Sigmoid colon (tissue), 7 donors: Measurements from ENCODE around the gene CLSTN2. TPM values are rescaled to one million over a fixed set of nuclear protein-coding genes. Genes with fewer than 3 reads are reported as not detected.

ENCODE experiments used
- DNase-seq: peaks from one replicate; pipeline ENCODE4 v3.0.0-alpha.2; 2019
- H3K27ac ChIP-seq, 4 donors: fragments of 200-600 bp; sonication (generic); one replicate each; pipeline ENCODE4 v1.5.1; 2016 to 2019; ENCODE audit warnings: mild to moderate bottlenecking in 1 of 4
- H3K27me3 ChIP-seq, 3 donors: fragments of 200-600 bp; sonication (generic); one replicate each; pipeline ENCODE4 v1.5.1; 2019; ENCODE audit warnings: mild to moderate bottlenecking in 1 of 3
- H3K36me3 ChIP-seq, 4 donors: fragments of 200-600 bp; sonication (generic); one replicate each; pipeline ENCODE4 v1.5.1; 2016 to 2019
- H3K4me1 ChIP-seq, 4 donors: fragments of 200-600 bp; sonication (generic); one replicate each; pipeline ENCODE4 v1.5.1; 2017 to 2019
- H3K4me3 ChIP-seq, 4 donors: fragments of 200-600 bp; sonication (generic); one replicate each; pipeline ENCODE4 v1.5.1; 2017 to 2019; ENCODE audit warnings: mild to moderate bottlenecking in 2 of 4, moderate library complexity in 1 of 4
- H3K9me3 ChIP-seq, 4 donors: fragments of 200-600 bp in 3 of 4; sonication (generic) in 3 of 4; one replicate each; pipeline versions ENCODE4 v1.5.1 to v1.6.1; 2013 to 2019
- EP300 ChIP-seq, 4 donors: sonication (generic); formaldehyde crosslinking; IDR thresholded peaks; one replicate each; pipeline ENCODE4 v1.6.1; 2017; ENCODE audit warnings: antibody characterized with exemption in 4 of 4
- POLR2A ChIP-seq, 2 donors: fragments of 450-650 bp; IDR thresholded peaks; one replicate each; pipeline ENCODE4 v1.6.1; 2016; ENCODE audit warnings: antibody characterized with exemption in 2 of 2, mild to moderate bottlenecking in 2 of 2, moderate library complexity in 2 of 2
- POLR2AphosphoS5 ChIP-seq, 4 donors: sonication (generic); formaldehyde crosslinking; IDR thresholded peaks; one replicate each; pipeline ENCODE4 v1.6.1; 2017; ENCODE audit warnings: antibody characterized with exemption in 4 of 4
- WGBS, 2 donors: extraction: QIAGEN DNeasy Blood & Tissue Kit; methylation state at CpG; one replicate each; pipeline ENCODE4 v1.1.7; 2013; 5-methylcytosine and 5-hydroxymethylcytosine counted together
- intact Hi-C: fragments of 100-400 bp; cut with DNase I; formaldehyde crosslinking; loops from one replicate; pipeline ENCODE4 v1.15.1; 2023
- polyA plus RNA-seq, 3 donors: library from polyadenylated mRNA; stranded (reverse); fragments of 200-250 nt; gene quantifications; one replicate each; pipeline ENCODE4 v1.2.3, GENCODE V29; 2013
- total RNA-seq, 4 donors: library from RNA; depleted of rRNA; stranded (reverse); fragments of >200 nt; gene quantifications; one replicate each; pipeline ENCODE4 v1.1.0, GENCODE V29; 2016
- TF ChIP-seq, protein P1 (sequence below), 4 experiments: fragments of 450-650 bp in 3 of 4; fragments of 200-600 bp in 1 of 4; IDR thresholded peaks; one replicate each; pipeline ENCODE4 v1.5.1; 2016 to 2019; ENCODE audit warnings: antibody characterized with exemption in 4 of 4, mild to moderate bottlenecking in 3 of 4, moderate library complexity in 2 of 4
- donor health status: healthy with polysubstance abuse.
- donor health status: Bipolar disorder and iron deficiency.
- donor health status: healthy.

CLSTN2 gene
- total and polyA plus RNA-seq, 7 donors, result 0.23 to 8.3 (median 2.7) TPM

DNA sequence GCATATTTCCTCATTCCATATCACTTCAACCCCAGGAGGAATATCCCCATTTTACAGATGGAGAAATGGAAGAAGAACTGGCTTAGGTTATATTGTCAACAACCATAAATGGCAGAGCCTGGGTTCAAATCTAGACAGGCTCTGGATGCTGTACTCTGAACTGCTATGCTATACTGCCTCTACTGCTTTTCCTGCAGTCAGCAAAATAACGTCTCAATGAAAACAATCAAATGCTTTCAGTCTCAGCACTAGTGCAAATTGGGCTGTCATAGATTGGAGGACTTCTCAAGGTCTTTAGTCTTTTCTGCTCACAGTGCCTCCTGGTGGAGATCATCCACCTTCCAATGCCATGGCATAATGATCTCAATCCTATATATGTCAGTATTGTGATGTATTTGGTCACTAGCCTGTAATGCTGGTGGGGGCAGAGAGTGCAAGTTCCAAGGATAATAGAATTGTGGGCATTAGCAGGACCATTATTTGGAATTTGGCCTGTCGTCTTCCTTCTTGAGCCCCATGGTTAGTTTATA is 285.0 kb downstream of the CLSTN2 start:
- no peak overlapping the region for H3K4me3 ChIP-seq
- H3K27me3 ChIP-seq, result no peaks in the 10 kb centered on the region
- DNase-seq, result no peak
- no peaks in the 10 kb centered on the region for H3K9me3 ChIP-seq
- WGBS, 2 donors, result 76 to 78% methylated on average over 2 of the region's 2 CpGs
- intact Hi-C loops, result no loop called here
- TF ChIP-seq EP300 (IDR thresholded peaks at IDR 0.05) (no peak), POLR2A (IDR thresholded peaks at IDR 0.05) (no peak), POLR2AphosphoS5 (IDR thresholded peaks at IDR 0.05) (no peak)
- TF ChIP-seq, protein P1, sequence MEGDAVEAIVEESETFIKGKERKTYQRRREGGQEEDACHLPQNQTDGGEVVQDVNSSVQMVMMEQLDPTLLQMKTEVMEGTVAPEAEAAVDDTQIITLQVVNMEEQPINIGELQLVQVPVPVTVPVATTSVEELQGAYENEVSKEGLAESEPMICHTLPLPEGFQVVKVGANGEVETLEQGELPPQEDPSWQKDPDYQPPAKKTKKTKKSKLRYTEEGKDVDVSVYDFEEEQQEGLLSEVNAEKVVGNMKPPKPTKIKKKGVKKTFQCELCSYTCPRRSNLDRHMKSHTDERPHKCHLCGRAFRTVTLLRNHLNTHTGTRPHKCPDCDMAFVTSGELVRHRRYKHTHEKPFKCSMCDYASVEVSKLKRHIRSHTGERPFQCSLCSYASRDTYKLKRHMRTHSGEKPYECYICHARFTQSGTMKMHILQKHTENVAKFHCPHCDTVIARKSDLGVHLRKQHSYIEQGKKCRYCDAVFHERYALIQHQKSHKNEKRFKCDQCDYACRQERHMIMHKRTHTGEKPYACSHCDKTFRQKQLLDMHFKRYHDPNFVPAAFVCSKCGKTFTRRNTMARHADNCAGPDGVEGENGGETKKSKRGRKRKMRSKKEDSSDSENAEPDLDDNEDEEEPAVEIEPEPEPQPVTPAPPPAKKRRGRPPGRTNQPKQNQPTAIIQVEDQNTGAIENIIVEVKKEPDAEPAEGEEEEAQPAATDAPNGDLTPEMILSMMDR (IDR thresholded peaks at IDR 0.05), result no peak
- no peaks in the 10 kb centered on the region for H3K36me3 ChIP-seq
- H3K27ac ChIP-seq, result no peak overlapping the region
- no peaks in the 10 kb centered on the region for H3K4me1 ChIP-seq

DNA sequence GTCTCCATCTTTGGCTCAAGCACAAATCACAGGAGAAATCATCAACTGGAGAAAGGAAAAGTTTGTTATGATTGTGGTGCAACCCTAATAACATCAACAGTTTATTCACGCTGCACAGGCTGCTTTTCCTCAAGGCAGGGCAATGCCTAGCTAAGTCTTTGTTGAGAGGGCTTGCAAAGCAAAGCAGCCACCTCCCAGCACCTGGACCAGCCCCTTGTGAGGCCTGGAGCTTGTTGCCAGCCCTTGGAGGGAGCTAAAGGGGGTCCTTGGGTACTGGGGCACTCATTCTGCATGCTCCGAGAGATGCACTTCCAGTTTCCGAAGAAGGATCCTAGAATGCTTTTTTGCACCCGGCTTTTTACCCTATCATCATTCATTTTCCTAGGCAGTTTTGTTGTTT is 288.2 kb downstream of the CLSTN2 start:
- intact Hi-C loops, result no loop called here
- Histone ChIP-seq H3K9me3 (no peaks in the 10 kb centered on the region), H3K36me3 (no peaks in the 10 kb centered on the region), H3K4me3 (no peak overlapping the region), H3K27ac (no peak overlapping the region), H3K4me1 (no peaks in the 10 kb centered on the region), H3K27me3 (no peaks in the 10 kb centered on the region)
- TF ChIP-seq POLR2A (IDR thresholded peaks at IDR 0.05) (no peak), EP300 (IDR thresholded peaks at IDR 0.05) (no peak), POLR2AphosphoS5 (IDR thresholded peaks at IDR 0.05) (no peak)
- TF ChIP-seq, protein P1 (IDR thresholded peaks at IDR 0.05), result no peak
- DNase-seq, result no peak
- 71 to 89% methylated on average over 4 of the region's 4 CpGs for WGBS, 2 donors

DNA sequence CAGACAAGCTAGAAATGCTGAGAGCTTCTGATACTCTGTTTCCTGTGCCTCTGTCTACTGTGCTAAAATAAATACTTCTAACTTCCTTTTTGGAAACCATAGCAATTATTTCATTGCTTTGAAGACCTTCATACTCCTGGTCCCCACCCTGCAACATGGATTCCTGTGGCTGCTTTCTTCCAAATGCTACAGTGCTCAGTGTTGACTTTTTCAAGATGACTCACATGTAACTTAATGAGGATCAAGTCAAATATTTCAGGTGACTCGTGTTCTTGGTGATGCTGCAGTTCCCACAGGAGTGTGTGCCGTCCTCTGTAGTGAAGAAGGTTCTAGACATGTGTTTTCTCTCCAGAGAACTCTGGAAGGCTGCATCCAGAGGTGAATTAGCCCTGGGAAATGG is 288.6 kb downstream of the CLSTN2 start:
- Histone ChIP-seq H3K9me3 (no peaks in the 10 kb centered on the region), H3K4me1 (no peaks in the 10 kb centered on the region), H3K27me3 (no peaks in the 10 kb centered on the region), H3K4me3 (no peak overlapping the region), H3K36me3 (no peaks in the 10 kb centered on the region), H3K27ac (no peak overlapping the region)
- WGBS, 2 donors, result 57 to 64% methylated on average over 2 of the region's 2 CpGs
- TF ChIP-seq POLR2AphosphoS5 (IDR thresholded peaks at IDR 0.05) (no peak), POLR2A (IDR thresholded peaks at IDR 0.05) (no peak), EP300 (IDR thresholded peaks at IDR 0.05) (no peak)
- TF ChIP-seq, protein P1 (IDR thresholded peaks at IDR 0.05), result no peak
- intact Hi-C loops, result no loop called here
- no peak for DNase-seq

DNA sequence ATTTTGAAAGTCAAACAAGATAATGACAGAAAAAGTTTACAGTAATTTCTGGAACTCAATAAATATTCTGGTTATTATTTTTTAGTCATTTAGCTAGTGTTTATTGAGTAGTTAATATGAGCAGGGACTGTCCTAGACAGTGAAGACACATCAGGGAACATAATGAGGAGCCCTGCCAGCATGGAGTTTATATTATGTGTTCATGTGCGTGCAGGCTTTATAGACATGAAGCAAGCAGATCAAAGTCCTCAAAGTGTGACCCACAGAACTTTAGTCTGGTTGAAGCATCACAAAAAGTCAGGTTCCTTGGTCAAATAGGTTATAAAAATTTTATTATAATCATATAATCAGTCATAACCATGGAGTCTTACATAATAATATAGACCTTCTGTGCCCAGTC is 289.3 kb downstream of the CLSTN2 start:
- H3K4me1 ChIP-seq, result peaks cover 0 to 6% (median 0%) of the 10 kb centered on the region in 4 donors
- no peaks in the 10 kb centered on the region for H3K27me3 ChIP-seq
- intact Hi-C loops, result no loop called here
- no peak overlapping the region for H3K27ac ChIP-seq
- WGBS, 2 donors, result 16 to 59% methylated on average over 1 of the region's 1 CpG
- no peak for DNase-seq
- H3K4me3 ChIP-seq, result no peak overlapping the region
- no peaks in the 10 kb centered on the region for H3K36me3 ChIP-seq
- no peak for TF ChIP-seq EP300 (IDR thresholded peaks at IDR 0.05)
- TF ChIP-seq POLR2AphosphoS5 (IDR thresholded peaks at IDR 0.05), result no peak
- TF ChIP-seq POLR2A (IDR thresholded peaks at IDR 0.05), result no peak
- TF ChIP-seq, protein P1 (IDR thresholded peaks at IDR 0.05), result no peak
- no peaks in the 10 kb centered on the region for H3K9me3 ChIP-seq

DNA sequence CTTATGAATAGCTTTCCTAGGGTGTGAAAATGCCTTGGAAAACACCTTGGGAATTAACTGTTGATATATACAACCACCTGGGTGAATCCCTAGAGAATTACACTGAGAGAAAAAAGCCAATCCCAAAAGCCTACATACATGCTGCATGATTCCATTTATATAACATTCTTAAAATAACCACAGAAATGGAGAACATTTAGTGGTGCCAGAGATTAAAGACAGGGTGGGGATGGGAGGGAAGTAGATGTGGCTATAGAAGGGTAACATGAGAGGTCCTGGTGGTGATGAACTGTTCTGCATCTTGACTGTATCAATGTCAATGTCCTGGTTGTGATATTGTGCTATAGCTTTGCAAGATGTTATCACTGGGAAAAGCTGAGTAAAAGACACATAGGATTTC is 291.0 kb downstream of the CLSTN2 start:
- peaks cover 0 to 11% (median 0%) of the 10 kb centered on the region in 4 donors for H3K4me1 ChIP-seq
- intact Hi-C loops, result no loop called here
- H3K36me3 ChIP-seq, result no peaks in the 10 kb centered on the region
- H3K27me3 ChIP-seq, result no peaks in the 10 kb centered on the region
- H3K4me3 ChIP-seq, result no peak overlapping the region
- H3K9me3 ChIP-seq, result no peaks in the 10 kb centered on the region
- no peak overlapping the region for H3K27ac ChIP-seq
- TF ChIP-seq, protein P1 (IDR thresholded peaks at IDR 0.05), result no peak
- TF ChIP-seq POLR2A (IDR thresholded peaks at IDR 0.05) (no peak), EP300 (IDR thresholded peaks at IDR 0.05) (no peak), POLR2AphosphoS5 (IDR thresholded peaks at IDR 0.05) (no peak)
- no peak for DNase-seq
